A549 (cell line): ENCODE measurements around the gene TOMM40. TPM values are rescaled to one million over a fixed set of nuclear protein-coding genes. Genes with fewer than 3 reads are reported as not detected.

Experiments
- ATAC-seq, 2 experiments: fragments of 200-7000 bp in 1 of 2; fragments of >200 bp in 1 of 2; cut with Nextera tagmentation in 1 of 2; cut with Tn5 transposase in 1 of 2; 3 replicates each; pipeline versions ENCODE4 v1.8.0 to v1.9.1; 2018 to 2020; ENCODE audit warnings: mild to moderate bottlenecking in 1 of 2, moderate library complexity in 1 of 2
- CTCF ChIA-PET: fragments of 300-600 bp; sonication (Branson Sonifier 250); formaldehyde crosslinking; extraction: SDS; loops from one replicate; lab custom pipeline; 2021; ENCODE audit warnings: antibody characterized with exemption, inconsistent platforms; lab: Yijun Ruan, JAX
- POLR2A ChIA-PET: fragments of 350-600 bp; formaldehyde crosslinking; extraction: SDS; loops from one replicate; lab custom pipeline; 2021; ENCODE audit warnings: antibody characterized with exemption, inconsistent platforms; lab: Yijun Ruan, JAX
- DNase-seq, 2 experiments: peaks; one replicate each; pipeline versions ENCODE4 v3.0.0 to v3.0.0-alpha.2; 2011 to 2016; ENCODE audit warnings: low read depth in 1 of 2, low spot score in 1 of 2
- FAIRE-seq: peaks from 2 replicates; lab custom pipeline; 2011; peaks lifted over from hg19 to GRCh38; lab: Jason Lieb, UNC
- H3K27ac ChIP-seq, 2 experiments: fragments of >200 bp; sonication (Bioruptor Twin); formaldehyde crosslinking; 3 replicates each; pipeline ENCODE4 v1.5.1; 2016 to 2017
- H3K4me1 ChIP-seq: fragments of >200 bp; sonication (Bioruptor Twin); formaldehyde crosslinking; 3 replicates; pipeline ENCODE4 v1.6.1; 2016
- H3K4me2 ChIP-seq: fragments of >200 bp; sonication (Bioruptor Twin); formaldehyde crosslinking; 3 replicates; pipeline ENCODE4 v1.6.1; 2016
- H3K4me3 ChIP-seq: fragments of >200 bp; sonication (Bioruptor Twin); formaldehyde crosslinking; 3 replicates; pipeline ENCODE4 v1.5.1; 2016
- H3K9me3 ChIP-seq: fragments of >200 bp; sonication (Bioruptor Twin); formaldehyde crosslinking; 3 replicates; pipeline ENCODE4 v1.6.1; 2016
- CBX2 ChIP-seq: fragments of 200-600 bp; sonication (generic); IDR thresholded peaks from 2 replicates; pipeline ENCODE4 v1.6.1; 2016; ENCODE audit warnings: low read depth, mild to moderate bottlenecking, borderline replicate concordance
- CBX8 ChIP-seq: fragments of 200-600 bp; sonication (generic); IDR thresholded peaks from 2 replicates; pipeline ENCODE4 v1.6.1; 2016
- CEBPB ChIP-seq, 2 experiments: fragments of >200 bp in 1 of 2; sonication (Bioruptor Twin) in 1 of 2; formaldehyde crosslinking in 1 of 2; IDR thresholded peaks; 2 replicates each; pipeline ENCODE4 v1.6.1; 2012 to 2016
- CHD2 ChIP-seq: fragments of 150-350 bp; IDR thresholded peaks from 2 replicates; pipeline ENCODE4 v1.6.1; 2014; ENCODE audit warnings: low read length; ENCODE audit not compliant: partially characterized antibody
- CHD4 ChIP-seq: fragments of 200-600 bp; sonication (generic); IDR thresholded peaks from 2 replicates; pipeline ENCODE4 v1.6.1; 2016; ENCODE audit warnings: antibody characterized with exemption, mild to moderate bottlenecking, borderline replicate concordance
- EHMT2 ChIP-seq: fragments of 200-600 bp; sonication (generic); IDR thresholded peaks from 2 replicates; pipeline ENCODE4 v1.6.1; 2016; ENCODE audit warnings: antibody characterized with exemption, low read depth, mild to moderate bottlenecking, moderate library complexity
- ESRRA ChIP-seq: fragments of 150-350 bp; IDR thresholded peaks from 2 replicates; pipeline ENCODE4 v1.6.1; 2014; ENCODE audit warnings: mild to moderate bottlenecking, low read length, borderline replicate concordance
- FOSL2 ChIP-seq, 2 experiments: fragments of 450-650 bp in 1 of 2; fragments of >200 bp in 1 of 2; sonication (Bioruptor Twin) in 1 of 2; formaldehyde crosslinking; IDR thresholded peaks; 2 replicates each; pipeline versions ENCODE4 v1.5.0 to v1.6.1; 2016 to 2020; ENCODE audit warnings: mild to moderate bottlenecking in 1 of 2, moderate library complexity in 1 of 2
- GATA3 ChIP-seq: IDR thresholded peaks from 2 replicates; pipeline ENCODE4 v1.6.1; 2012; ENCODE audit warnings: borderline replicate concordance
- HDAC2 ChIP-seq: fragments of 200-600 bp; sonication (generic); IDR thresholded peaks from 2 replicates; pipeline ENCODE4 v1.6.1; 2016
- HEYL ChIP-seq: fragments of 250-450 bp; sonication (Bioruptor Pico); IDR thresholded peaks from 2 replicates; pipeline ENCODE4 v1.8.0; 2021; ENCODE audit warnings: mild to moderate bottlenecking, moderate library complexity
- HOXB13 ChIP-seq: fragments of 250-450 bp; sonication (Bioruptor Pico); IDR thresholded peaks from 2 replicates; pipeline ENCODE4 v1.5.0; 2020; ENCODE audit warnings: low read depth, mild to moderate bottlenecking, moderate library complexity
- JUN ChIP-seq, 2 experiments: fragments of >200 bp; sonication (Bioruptor Twin); formaldehyde crosslinking; IDR thresholded peaks; 2 replicates in 1 of 2; 3 replicates in 1 of 2; pipeline ENCODE4 v1.6.1; 2016 to 2017
- JUNB ChIP-seq: fragments of >200 bp; sonication (Bioruptor Twin); formaldehyde crosslinking; IDR thresholded peaks from 2 replicates; pipeline ENCODE4 v1.6.1; 2016
- KDM1A ChIP-seq: fragments of 200-600 bp; sonication (generic); IDR thresholded peaks from 2 replicates; pipeline ENCODE4 v1.6.1; 2016; ENCODE audit warnings: low read depth, mild to moderate bottlenecking
- MAX ChIP-seq: IDR thresholded peaks from 2 replicates; pipeline ENCODE4 v1.6.1; 2012
- NFE2L2 ChIP-seq: fragments of 150-350 bp; conservative IDR thresholded peaks from 2 replicates; pipeline ENCODE4 v1.6.1; 2014; ENCODE audit warnings: low read length
- RARB ChIP-seq: fragments of 250-450 bp; sonication (Bioruptor Pico); IDR thresholded peaks from 2 replicates; pipeline ENCODE4 v1.8.0; 2021; ENCODE audit warnings: mild to moderate bottlenecking, moderate library complexity
- REST ChIP-seq: fragments of 200-600 bp; sonication (generic); IDR thresholded peaks from 2 replicates; pipeline ENCODE4 v1.6.1; 2016; ENCODE audit warnings: antibody characterized with exemption, mild to moderate bottlenecking, moderate library complexity
- RFX5 ChIP-seq: fragments of 450-650 bp; IDR thresholded peaks from 2 replicates; pipeline ENCODE4 v1.7.1; 2014; ENCODE audit warnings: antibody characterized with exemption, mild to moderate bottlenecking, moderate library complexity
- SREBF2 ChIP-seq: fragments of 450-650 bp; IDR thresholded peaks from 2 replicates; pipeline ENCODE4 v1.6.1; 2014; ENCODE audit warnings: mild to moderate bottlenecking, moderate library complexity
- TFCP2L1 ChIP-seq: fragments of 250-450 bp; sonication (Bioruptor Pico); IDR thresholded peaks from 2 replicates; pipeline ENCODE4 v1.5.0; 2021; ENCODE audit warnings: mild to moderate bottlenecking
- TP53 ChIP-seq: fragments of 250-450 bp; sonication (Bioruptor Pico); IDR thresholded peaks from 2 replicates; pipeline ENCODE4 v1.5.0; 2021; ENCODE audit warnings: mild to moderate bottlenecking, moderate library complexity
- ZC3H11A ChIP-seq: fragments of 450-650 bp; IDR thresholded peaks from 2 replicates; pipeline ENCODE4 v1.6.1; 2014; ENCODE audit warnings: antibody characterized with exemption, mild to moderate bottlenecking
- ZFP36 ChIP-seq: fragments of 450-650 bp; IDR thresholded peaks from 2 replicates; pipeline ENCODE4 v1.6.1; 2014; ENCODE audit warnings: borderline replicate concordance; ENCODE audit not compliant: partially characterized antibody
- WGBS: methylation state at CpG from one replicate; pipeline ENCODE4 v1.1.6; 2017; ENCODE audit errors: missing lambda C conversion rate; 5-methylcytosine and 5-hydroxymethylcytosine counted together
- polyA plus RNA-seq, 4 experiments: library from polyadenylated mRNA; depleted of rRNA in 3 of 4; stranded (reverse); fragments of >200 nt; fragmentation: RNase III in 1 of 4; extraction: RNeasy Plus Mini Kit Qiagen cat#74134 plus additional on column Dnase treatment in 1 of 4; gene quantifications; 2 replicates in 3 of 4; 3 replicates in 1 of 4; pipeline ENCODE4 v1.2.3, GENCODE V29; 2011 to 2017

Gene TOMM40
- polyA plus RNA-seq, 2 of the 4 experiments (the other 2 are of a cell fraction): 92.7 to 180 TPM

DNA sequence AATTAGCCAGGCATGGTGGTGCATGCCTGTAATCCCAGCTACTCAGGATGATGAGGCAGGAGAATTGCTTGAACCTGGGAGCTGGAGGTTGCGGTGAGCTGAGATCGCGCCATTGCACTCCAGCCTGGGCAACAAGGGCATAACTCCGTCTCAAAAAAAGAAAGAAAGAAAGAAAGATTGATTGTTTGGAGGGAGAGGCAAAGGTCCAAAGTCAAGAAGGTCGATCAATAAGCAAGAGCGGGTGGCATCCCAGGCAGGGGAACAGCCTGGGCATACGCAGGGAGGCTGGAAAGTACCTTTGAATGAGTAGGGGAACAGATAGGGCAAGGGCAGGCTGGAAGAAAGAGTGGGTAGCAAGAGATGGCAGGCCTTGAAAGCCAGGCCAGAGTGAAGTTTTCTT lies 39.0 kb downstream of the TOMM40 start:
- H3K27ac ChIP-seq: no peak overlapping the region
- no peaks in the 10 kb centered on the region for H3K9me3 ChIP-seq
- H3K4me1 ChIP-seq: peaks cover 7% of the 10 kb centered on the region; the same call in 1 of the 3 replicates
- no peak overlapping the region for H3K4me3 ChIP-seq
- H3K4me2 ChIP-seq: no peak overlapping the region
- CTCF ChIA-PET: interaction anchor here (0.7 to 1.9 kb wide), 3 partner anchors 21 to 34 kb away, joined by 3 to 8 read pairs (median 5); no protein-coding TSS in a partner anchor
- WGBS: 79% methylated on average over 7 of the region's 7 CpGs
- FAIRE-seq: no peak
- no peak for ATAC-seq
- TF ChIP-seq GATA3 (no peak), CBX8 (no peak), RFX5 (no peak), EHMT2 (no peak), TP53 (CRISPR knock-in tag) (no peak), CHD4 (no peak), TFCP2L1 (CRISPR knock-in tag) (no peak), RARB (CRISPR knock-in tag) (no peak), MAX (no peak), NFE2L2 (no peak), CEBPB (IDR thresholded peaks at IDR 0.05) (no peak), REST (no peak), JUN (IDR thresholded peaks at IDR 0.05) (no peak), ZFP36 (no peak), JUNB (no peak), HDAC2 (no peak), HOXB13 (no peak)
- TF ChIP-seq, all 56 proteins: peak for 0
- no peak for DNase-seq
- POLR2A ChIA-PET: no interaction called here

GRCh38 chr19:44931541-44931940 lies 40.5 kb downstream of the TOMM40 start:
- Histone ChIP-seq H3K9me3 (no peaks in the 10 kb centered on the region), H3K4me1 (peaks cover 7% of the 10 kb centered on the region; the same call in 1 of the 3 replicates), H3K27ac (no peak overlapping the region), H3K4me2 (no peak overlapping the region), H3K4me3 (no peak overlapping the region)
- POLR2A ChIA-PET: no interaction called here
- no peak for DNase-seq
- FAIRE-seq: no peak
- 75% methylated on average over 4 of the region's 4 CpGs for WGBS
- ATAC-seq: no peak
- CTCF ChIA-PET: interaction anchor here (0.6 to 1.6 kb wide), 4 partner anchors 10 to 24 kb away, joined by 3 to 8 read pairs (median 4); no protein-coding TSS in a partner anchor
- TF ChIP-seq JUN (IDR thresholded peaks at IDR 0.05) (no peak), ZC3H11A (no peak), SREBF2 (no peak), KDM1A (no peak), ESRRA (no peak), CHD4 (no peak), FOSL2 (IDR thresholded peaks at IDR 0.05) (no peak), FOSL2 (CRISPR knock-in tag; IDR thresholded peaks at IDR 0.05) (no peak), CBX8 (no peak), HEYL (CRISPR knock-in tag) (no peak), CHD2 (no peak), RARB (CRISPR knock-in tag) (no peak), CBX2 (no peak), CEBPB (IDR thresholded peaks at IDR 0.05) (no peak)
